ENCODE results near the gene SHKBP1. TPM values are rescaled to one million over a fixed set of nuclear protein-coding genes. Genes with fewer than 3 reads are reported as not detected.
"Not testable (repeated sequence)": the region's sequence is repeated elsewhere in the genome, so short reads cannot be mapped to it uniquely, and the experiment has no call there.

The SHKBP1 gene
- total and polyA plus RNA-seq, 4 donors = 10.1 to 22.9 (median 15.4) TPM

- no peaks in the 10 kb centered on the region for H3K27me3 ChIP-seq (ENCODE audit: control insufficient read depth in 4 of 4, insufficient read depth in 4 of 4, low read length in 3 of 4)
- H3K4me1 ChIP-seq (ENCODE audit: control insufficient read depth in 4 of 4, insufficient read depth in 4 of 4, low read length in 3 of 4) = no peaks in the 10 kb centered on the region
- TF ChIP-seq CTCF (IDR thresholded peaks at IDR 0.05; ENCODE audit: low read depth, low read length, missing input control) (no peak), NR2F2 (IDR thresholded peaks at IDR 0.05) (no peak), ATF3 (IDR thresholded peaks at IDR 0.05) (no peak), HNF4A (conservative IDR thresholded peaks at IDR 0.05) (no peak), FOXA2 (IDR thresholded peaks at IDR 0.05) (no peak), RXRA (IDR thresholded peaks at IDR 0.05) (no peak), EGR1 (IDR thresholded peaks at IDR 0.05; ENCODE audit: low read depth in 2 of 2) (no peak), GABPA (IDR thresholded peaks at IDR 0.05 in 1 of 2, conservative IDR thresholded peaks at IDR 0.05 in 1 of 2) (no peak), RAD21 (IDR thresholded peaks at IDR 0.05) (no peak), SP1 (IDR thresholded peaks at IDR 0.05) (no peak), TAF1 (conservative IDR thresholded peaks at IDR 0.05) (no peak), REST (IDR thresholded peaks at IDR 0.05) (no peak), YY1 (IDR thresholded peaks at IDR 0.05) (no peak)
- TF ChIP-seq, protein P1, sequence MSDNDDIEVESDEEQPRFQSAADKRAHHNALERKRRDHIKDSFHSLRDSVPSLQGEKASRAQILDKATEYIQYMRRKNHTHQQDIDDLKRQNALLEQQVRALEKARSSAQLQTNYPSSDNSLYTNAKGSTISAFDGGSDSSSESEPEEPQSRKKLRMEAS (IDR thresholded peaks at IDR 0.05) = no peak
- no peak overlapping the region for H3K9ac ChIP-seq (ENCODE audit: low read depth in 1 of 2, low read length in 2 of 2)
- no peaks in the 10 kb centered on the region for H3K9me3 ChIP-seq (ENCODE audit: control insufficient read depth in 4 of 4, low read length in 3 of 4)
- no peak for DNase-seq (ENCODE audit: low spot score)
- WGBS = 89% methylated on average over 22 of the region's 22 CpGs
- no peak overlapping the region for H3K27ac ChIP-seq (ENCODE audit: low read depth in 1 of 2, low read length in 2 of 2)
- H3K4me3 ChIP-seq (ENCODE audit: low read depth in 1 of 3, low read length in 3 of 3) = no peak overlapping the region
- peaks cover 0 to 8% (median 6%) of the 10 kb centered on the region in 4 donors for H3K36me3 ChIP-seq (ENCODE audit: control insufficient read depth in 4 of 4, insufficient read depth in 3 of 4, low read depth in 1 of 4, low read length in 3 of 4)
These were observed 14.0 kb downstream of the SHKBP1 start for GRCh38 chr19:40590464-40591265.

- WGBS = 97% methylated on average over 4 of the region's 4 CpGs
- H3K9me3 ChIP-seq (ENCODE audit: control insufficient read depth in 4 of 4, low read length in 3 of 4); H3K4me1 ChIP-seq (ENCODE audit: control insufficient read depth in 4 of 4, insufficient read depth in 4 of 4, low read length in 3 of 4); H3K36me3 ChIP-seq (ENCODE audit: control insufficient read depth in 4 of 4, insufficient read depth in 3 of 4, low read depth in 1 of 4, low read length in 3 of 4); H3K4me3 ChIP-seq (ENCODE audit: low read depth in 1 of 3, low read length in 3 of 3); DNase-seq (ENCODE audit: low spot score); H3K9ac ChIP-seq (ENCODE audit: low read depth in 1 of 2, low read length in 2 of 2); H3K27me3 ChIP-seq (ENCODE audit: control insufficient read depth in 4 of 4, insufficient read depth in 4 of 4, low read length in 3 of 4); H3K27ac ChIP-seq (ENCODE audit: low read depth in 1 of 2, low read length in 2 of 2): not testable (repeated sequence)
These were observed 15.1 kb downstream of the SHKBP1 start for GRCh38 chr19:40591724-40592123.
